Thyroid gland (tissue), 4 donors: ENCODE measurements around the gene UBE2I. TPM values are rescaled to one million over a fixed set of nuclear protein-coding genes. Genes with fewer than 3 reads are reported as not detected.

Experiments
- DNase-seq, 2 donors: peaks; one replicate each; pipeline ENCODE4 v3.0.0-alpha.2; 2019
- H3K27ac ChIP-seq, 3 donors: fragments of 200-600 bp; sonication (generic); 1 replicate in 2 of 3; 2 replicates in 1 of 3; pipeline ENCODE4 v1.5.1; 2016 to 2019; ENCODE audit warnings: mild to moderate bottlenecking in 1 of 3, moderate library complexity in 1 of 3
- H3K27me3 ChIP-seq: fragments of 200-600 bp; sonication (generic); one replicate; pipeline ENCODE4 v1.5.1; 2019
- H3K36me3 ChIP-seq, 2 donors: fragments of 200-600 bp; sonication (generic); one replicate each; pipeline ENCODE4 v1.5.1; 2016 to 2019
- H3K4me1 ChIP-seq, 2 donors: fragments of 200-600 bp; sonication (generic); one replicate each; pipeline ENCODE4 v1.5.1; 2017 to 2019
- H3K4me3 ChIP-seq, 3 donors: fragments of 200-600 bp; sonication (generic); replicated peaks in 1 of 3; 1 replicate in 2 of 3; 2 replicates in 1 of 3; pipeline ENCODE4 v1.5.1; 2016; ENCODE audit warnings: mild to moderate bottlenecking in 1 of 3
- H3K9me3 ChIP-seq: fragments of 200-600 bp; sonication (generic); one replicate; pipeline ENCODE4 v1.5.1; 2017
- CTCF ChIP-seq, 6 experiments: fragments of 200-600 bp in 3 of 6; fragments of 450-650 bp in 3 of 6; sonication (generic) in 3 of 6; IDR thresholded peaks; one replicate each; pipeline ENCODE4 v1.5.1; 2016 to 2019; ENCODE audit warnings: antibody characterized with exemption in 6 of 6, mild to moderate bottlenecking in 2 of 6, inconsistent platforms in 1 of 6, moderate library complexity in 1 of 6
- POLR2A ChIP-seq, 2 donors: fragments of 450-650 bp; IDR thresholded peaks; one replicate each; pipeline ENCODE4 v1.6.1; 2017; ENCODE audit warnings: antibody characterized with exemption in 2 of 2, mild to moderate bottlenecking in 2 of 2, moderate library complexity in 1 of 2
- WGBS, 2 donors: methylation state at CpG; one replicate each; pipeline ENCODE4 v1.1.5; 2017; 5-methylcytosine and 5-hydroxymethylcytosine counted together
- intact Hi-C: fragments of 100-400 bp; cut with DNase I; formaldehyde crosslinking; loops from one replicate; pipeline ENCODE4 v1.15.1; 2023
- total RNA-seq, 4 donors: library from RNA; depleted of rRNA; stranded (reverse); fragments of >200 nt; gene quantifications; one replicate each; pipeline ENCODE4 v1.2.3, GENCODE V29; 2016

Gene UBE2I
- total RNA-seq, 4 donors from 2014 or later, result 43.4 to 107 (median 79.6) TPM

GRCh38 chr16:1335996-1336395 lies 26.6 kb downstream of the UBE2I start:
- Histone ChIP-seq H3K4me3 (no peak overlapping the region), H3K4me1 (peaks cover 14 to 35% of the 10 kb centered on the region in 2 donors), H3K27me3 (peaks cover 9% of the 10 kb centered on the region), H3K27ac (no peak overlapping the region), H3K36me3 (no peaks in the 10 kb centered on the region), H3K9me3 (no peaks in the 10 kb centered on the region)
- no peak for DNase-seq
- no peak for TF ChIP-seq POLR2A (IDR thresholded peaks at IDR 0.05)
- no peak for TF ChIP-seq CTCF (IDR thresholded peaks at IDR 0.05)
- 11 to 34% methylated on average over 4 to 12 of the region's 12 CpGs for WGBS, 2 donors
- intact Hi-C loops, result no loop called here

DNA sequence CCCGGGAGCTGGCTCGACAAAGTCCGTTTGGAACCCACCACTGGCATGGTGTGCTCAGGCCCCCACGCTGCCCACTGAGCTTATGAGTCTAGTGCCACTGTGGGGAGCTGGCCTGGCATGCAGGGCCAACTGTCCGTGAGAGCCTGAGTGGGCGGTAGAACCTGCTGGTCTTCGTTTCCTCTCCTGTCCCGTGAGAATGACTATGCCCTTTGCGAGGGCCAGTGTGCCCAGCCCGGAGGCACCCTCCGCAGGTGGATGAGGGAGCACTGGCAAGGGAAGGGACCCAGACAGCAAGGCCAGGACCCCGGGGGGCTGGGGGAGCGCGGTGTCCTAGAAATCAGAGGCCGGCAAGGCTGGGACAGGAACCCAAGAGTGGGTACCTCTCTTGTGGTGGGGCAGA lies 27.2 kb downstream of the UBE2I start:
- 68 to 74% methylated on average over 12 to 13 of the region's 15 CpGs for WGBS, 2 donors
- TF ChIP-seq CTCF (IDR thresholded peaks at IDR 0.05), result no peak
- TF ChIP-seq POLR2A (IDR thresholded peaks at IDR 0.05), result no peak
- Histone ChIP-seq H3K27me3 (peaks cover 9% of the 10 kb centered on the region), H3K27ac (no peak overlapping the region), H3K9me3 (no peaks in the 10 kb centered on the region), H3K4me1 (peaks cover 9 to 29% of the 10 kb centered on the region in 2 donors), H3K4me3 (no peak overlapping the region), H3K36me3 (no peaks in the 10 kb centered on the region)
- DNase-seq, result no peak
- intact Hi-C loops, result no loop called here

DNA sequence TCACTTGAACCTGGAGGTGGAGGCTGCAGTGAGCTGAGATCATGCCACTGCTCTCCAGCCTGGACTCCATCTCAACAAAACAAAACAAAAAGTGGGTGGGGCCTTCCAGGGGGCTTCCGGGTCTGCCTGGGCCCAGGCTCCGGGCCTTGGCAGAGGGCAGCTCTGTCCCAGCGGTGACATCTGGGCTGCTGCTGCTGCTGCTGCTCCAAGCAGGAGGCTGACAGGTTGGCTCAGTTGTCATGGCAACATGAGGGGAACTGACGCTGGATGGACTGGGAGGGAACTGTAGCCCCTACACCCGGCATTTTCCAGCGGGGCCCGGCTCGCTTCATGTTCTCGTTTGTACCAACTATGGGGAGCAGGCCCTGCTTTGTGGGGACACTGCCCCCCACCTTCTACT lies 28.1 kb downstream of the UBE2I start:
- intact Hi-C loops, result no loop called here

GRCh38 chr16:1338119-1338730 lies 28.8 kb downstream of the UBE2I start:
- 62 to 80% methylated on average over 1 to 9 of the region's 30 CpGs for WGBS, 2 donors
- Histone ChIP-seq H3K4me3 (no peak overlapping the region), H3K9me3 (no peaks in the 10 kb centered on the region), H3K36me3 (no peaks in the 10 kb centered on the region), H3K27ac (no peak overlapping the region), H3K4me1 (peaks cover 7 to 23% of the 10 kb centered on the region in 2 donors), H3K27me3 (peaks cover 9% of the 10 kb centered on the region)
- DNase-seq, result peak; percentile 20 to 43
- TF ChIP-seq POLR2A (IDR thresholded peaks at IDR 0.05) (no peak), CTCF (IDR thresholded peaks at IDR 0.05) (peak in 1 of 6 experiments; percentile 35)
- intact Hi-C loops, result no loop called here

More for the DNA sequence above, 28.1 kb downstream of the UBE2I start:
- DNase-seq, result no peak
- H3K36me3 ChIP-seq, result no peaks in the 10 kb centered on the region
- peaks cover 9% of the 10 kb centered on the region for H3K27me3 ChIP-seq
- 44 to 60% methylated on average over 4 to 9 of the region's 9 CpGs for WGBS, 2 donors
- no peak overlapping the region for H3K27ac ChIP-seq
- no peaks in the 10 kb centered on the region for H3K9me3 ChIP-seq
- peaks cover 4 to 23% of the 10 kb centered on the region in 2 donors for H3K4me1 ChIP-seq
- no peak overlapping the region for H3K4me3 ChIP-seq
- TF ChIP-seq POLR2A (IDR thresholded peaks at IDR 0.05) (no peak), CTCF (IDR thresholded peaks at IDR 0.05) (no peak)

DNA sequence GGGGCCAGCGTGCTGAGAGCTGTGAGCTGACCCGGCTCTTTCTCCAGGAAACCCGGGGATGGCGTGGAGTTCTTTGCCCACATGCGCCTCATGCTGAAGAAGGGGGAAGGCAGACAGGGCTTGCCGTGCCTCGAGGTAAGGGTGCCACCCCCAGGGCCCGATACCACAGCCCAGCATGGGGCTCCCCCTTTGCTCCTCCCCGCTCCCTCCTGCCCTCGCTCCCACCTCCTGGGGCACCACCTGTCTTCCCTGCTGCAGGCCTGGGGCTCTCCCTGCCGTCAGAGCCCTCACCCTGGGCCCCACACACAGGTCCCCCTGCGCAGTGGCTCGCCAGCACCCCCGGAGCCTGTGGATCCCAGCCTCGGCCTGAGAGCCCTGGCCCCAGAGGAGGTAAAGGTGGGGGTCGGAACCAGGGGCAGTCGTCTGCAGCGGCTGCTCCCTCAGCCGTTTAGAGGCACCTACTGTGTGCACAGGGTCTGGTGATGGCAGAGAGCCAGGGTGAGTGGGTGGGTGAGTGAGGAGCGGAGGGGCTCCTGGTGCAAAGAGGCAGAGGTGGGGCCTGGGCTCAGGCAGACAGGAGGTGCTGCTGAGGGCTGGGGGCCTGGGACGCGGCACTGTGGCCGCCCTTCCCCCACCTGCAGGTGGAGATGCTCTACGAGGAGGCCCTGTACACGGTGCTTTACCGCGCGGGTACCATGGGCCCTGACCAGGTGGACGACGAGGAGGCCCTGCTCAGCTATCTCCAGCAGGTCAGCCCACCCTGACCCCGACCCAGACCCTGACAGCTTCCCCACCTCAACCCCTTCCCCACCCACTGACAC lies 29.6 kb downstream of the UBE2I start:
- no peaks in the 10 kb centered on the region for H3K9me3 ChIP-seq
- 75 to 80% methylated on average over 15 to 31 of the region's 31 CpGs for WGBS, 2 donors

More for the DNA sequence above, 29.6 kb downstream of the UBE2I start:
- H3K4me3 ChIP-seq, result no peak overlapping the region
- H3K36me3 ChIP-seq, result no peaks in the 10 kb centered on the region
- peaks cover 6 to 15% of the 10 kb centered on the region in 2 donors for H3K4me1 ChIP-seq
- no peak for DNase-seq
- H3K27me3 ChIP-seq, result peaks cover 3% of the 10 kb centered on the region
- intact Hi-C loops, result no loop called here
- no peak for TF ChIP-seq CTCF (IDR thresholded peaks at IDR 0.05)
- TF ChIP-seq POLR2A (IDR thresholded peaks at IDR 0.05), result no peak
- no peak overlapping the region for H3K27ac ChIP-seq
